Heart right ventricle (tissue), 16 donors: ENCODE results near the gene SAP30BP. TPM values are rescaled to one million over a fixed set of nuclear protein-coding genes. Genes with fewer than 3 reads are reported as not detected.

Experiments
- ATAC-seq, 8 donors: fragments of 200-7000 bp; cut with Tn5 transposase; one replicate each; pipeline ENCODE4 v1.9.1; 2020; ENCODE audit warnings: mild to moderate bottlenecking in 8 of 8, moderate library complexity in 8 of 8, moderate number of reproducible peaks in 1 of 8
- DNase-seq, 2 donors: peaks; one replicate each; pipeline ENCODE4 v3.0.0-alpha.2; 2020
- H3K27ac ChIP-seq, 10 donors: fragments of 200-600 bp; sonication (generic) in 2 of 10; one replicate each; pipeline versions ENCODE4 v1.5.0 to v1.8.0; 2020 to 2022; ENCODE audit warnings: mild to moderate bottlenecking in 3 of 10
- H3K27me3 ChIP-seq, 7 donors: fragments of 200-600 bp; one replicate each; pipeline ENCODE4 v1.8.0; 2021 to 2022; ENCODE audit warnings: mild to moderate bottlenecking in 2 of 7
- H3K36me3 ChIP-seq, 9 donors: fragments of 200-600 bp; sonication (generic) in 1 of 9; one replicate each; pipeline versions ENCODE4 v1.5.0 to v1.8.0; 2020 to 2022; ENCODE audit warnings: mild to moderate bottlenecking in 2 of 9
- H3K4me1 ChIP-seq, 9 donors: fragments of 200-600 bp; sonication (generic) in 1 of 9; one replicate each; pipeline versions ENCODE4 v1.5.0 to v1.8.0; 2020 to 2022; ENCODE audit warnings: mild to moderate bottlenecking in 4 of 9
- H3K4me3 ChIP-seq, 10 donors: fragments of 200-600 bp; sonication (generic) in 2 of 10; one replicate each; pipeline versions ENCODE4 v1.5.0 to v1.8.0; 2020 to 2022; ENCODE audit warnings: mild to moderate bottlenecking in 7 of 10, moderate library complexity in 2 of 10
- H3K9me3 ChIP-seq, 11 donors: fragments of 200-600 bp in 10 of 11; sonication (generic) in 2 of 11; one replicate each; pipeline versions ENCODE4 v1.5.0 to v1.8.0; 2013 to 2022; ENCODE audit warnings: mild to moderate bottlenecking in 2 of 11, control low read depth in 1 of 11, moderate library complexity in 1 of 11
- WGBS, 2 donors: extraction: QIAGEN DNeasy Blood & Tissue Kit; methylation state at CpG; one replicate each; pipeline ENCODE4 v1.1.7; 2013; ENCODE audit warnings: inconsistent platforms in 1 of 2; 5-methylcytosine and 5-hydroxymethylcytosine counted together
- intact Hi-C, 10 donors: fragments of 100-400 bp; cut with DNase I; formaldehyde crosslinking; loops; one replicate each; pipeline versions ENCODE4 v1.11.1 to v1.14.2; 2022
- polyA plus RNA-seq, 2 donors: library from polyadenylated mRNA; stranded (reverse); fragments of 200-250 nt; gene quantifications; one replicate each; pipeline ENCODE4 v1.2.3, GENCODE V29; 2013
- total RNA-seq, 10 donors: library from RNA; stranded (reverse); fragmentation: NEBNext Ultra II Directional in 3 of 10; extraction: Animal tissue kit (Norgen Biotek cat#: 25700) in 3 of 10; gene quantifications; one replicate each; pipeline versions ENCODE4 v1.2.1 to v1.2.4, GENCODE V29; 2021 to 2023
- TF ChIP-seq, protein P1 (sequence below), 9 donors: fragments of 200-600 bp; sonication (generic) in 2 of 9; IDR thresholded peaks; one replicate each; pipeline versions ENCODE4 v1.5.0 to v1.8.0; 2021 to 2022; ENCODE audit warnings: antibody characterized with exemption in 9 of 9, mild to moderate bottlenecking in 5 of 9, moderate library complexity in 1 of 9
- donor health status: Arrhythmogenic right ventricular cardiomyopathy.
- donor health status: ischemic (EF 13 %, LVEDD 7.1; RV severe dilation, severe dysfunction).
- donor health status: healthy with polysubstance abuse.
- donor health status: DM: no; HTN: yes; CAD: no.
- donor health status: DM: no; HTN: no; CAD: no.
- donor health status: ischemic (EF 25% LVEDD 6.9; RV normal size, moderate dysfunction).
- donor health status: ischemic (EF 25% LVEDD 5.7; RV mildly dilated, moderate dysfunction).
- donor health status: healthy.
- donor health status: DM: yes; HTN: yes; CAD: no.
- donor health status: Ischemic cardiomyopathy.
- donor health status: ischemic (EF 35%, LVEDD 5.7; RV mildly dilated, moderate dysfunction).
- donor health status: nonischemic (EF 11% LVEDD 7.7; RV severe dilation, severe dysfunction).
- donor health status: DM: yes; HTN: yes; CAD: no.
- donor health status: PGD.
- donor health status: ischemic (EF 29% LVEDD 5.4; RV normal size, mild dysfunction).
- donor health status: nonischemic (EF 23%, LVEDD 6.1; RV moderate dilation, normal function).

Gene SAP30BP
- total and polyA plus RNA-seq, 12 donors = 41.7 to 115 (median 56.0) TPM

DNA sequence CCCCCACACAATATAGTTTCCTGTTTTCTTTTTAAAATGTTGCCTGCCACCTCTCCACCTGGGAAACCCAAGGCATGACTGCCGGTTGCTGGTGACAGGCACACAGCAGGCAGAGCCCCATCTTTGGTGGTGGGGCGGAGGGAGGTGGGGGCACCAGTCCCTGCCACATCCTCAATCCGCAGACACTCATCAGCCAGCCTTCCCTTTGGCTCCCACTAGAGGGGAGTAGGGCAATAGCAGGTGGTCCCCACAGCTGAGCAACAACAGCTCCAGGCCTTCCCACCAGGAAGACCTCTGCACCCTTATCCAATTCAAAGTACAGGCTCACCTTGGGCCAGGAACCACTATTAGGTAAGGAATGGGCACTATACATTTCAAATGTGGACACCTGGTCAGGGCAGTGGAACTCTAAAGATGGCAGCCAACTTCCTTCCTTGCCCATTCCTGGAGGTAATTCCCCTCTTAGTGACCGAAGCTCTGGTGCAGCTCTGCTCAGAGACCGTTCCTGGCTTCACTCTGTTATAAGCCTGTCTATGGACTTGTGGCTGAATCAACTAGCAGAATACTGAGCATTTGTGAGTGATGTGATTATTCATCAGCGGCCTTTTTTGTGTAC lies 14.1 kb upstream of the SAP30BP start:
- H3K27me3 ChIP-seq = no peaks in the 10 kb centered on the region
- H3K27ac ChIP-seq = no peak overlapping the region
- 60 to 63% methylated on average over 6 of the region's 6 CpGs for WGBS, 2 donors
- intact Hi-C loops = loop anchor here in 1 of 10 donors (1.0 kb wide), 1 partner anchor 20 kb away; the partner anchor contains the start of gene SMIM5
- peak in 6 of 8 donors; percentile 42 to 73 (median 64) for ATAC-seq
- peaks cover 0 to 96% (median 36%) of the 10 kb centered on the region in 9 donors for H3K36me3 ChIP-seq
- no peak for DNase-seq
- H3K9me3 ChIP-seq = no peaks in the 10 kb centered on the region
- H3K4me3 ChIP-seq = no peak overlapping the region
- peaks cover 0 to 15% (median 0%) of the 10 kb centered on the region in 9 donors for H3K4me1 ChIP-seq
- TF ChIP-seq, protein P1, sequence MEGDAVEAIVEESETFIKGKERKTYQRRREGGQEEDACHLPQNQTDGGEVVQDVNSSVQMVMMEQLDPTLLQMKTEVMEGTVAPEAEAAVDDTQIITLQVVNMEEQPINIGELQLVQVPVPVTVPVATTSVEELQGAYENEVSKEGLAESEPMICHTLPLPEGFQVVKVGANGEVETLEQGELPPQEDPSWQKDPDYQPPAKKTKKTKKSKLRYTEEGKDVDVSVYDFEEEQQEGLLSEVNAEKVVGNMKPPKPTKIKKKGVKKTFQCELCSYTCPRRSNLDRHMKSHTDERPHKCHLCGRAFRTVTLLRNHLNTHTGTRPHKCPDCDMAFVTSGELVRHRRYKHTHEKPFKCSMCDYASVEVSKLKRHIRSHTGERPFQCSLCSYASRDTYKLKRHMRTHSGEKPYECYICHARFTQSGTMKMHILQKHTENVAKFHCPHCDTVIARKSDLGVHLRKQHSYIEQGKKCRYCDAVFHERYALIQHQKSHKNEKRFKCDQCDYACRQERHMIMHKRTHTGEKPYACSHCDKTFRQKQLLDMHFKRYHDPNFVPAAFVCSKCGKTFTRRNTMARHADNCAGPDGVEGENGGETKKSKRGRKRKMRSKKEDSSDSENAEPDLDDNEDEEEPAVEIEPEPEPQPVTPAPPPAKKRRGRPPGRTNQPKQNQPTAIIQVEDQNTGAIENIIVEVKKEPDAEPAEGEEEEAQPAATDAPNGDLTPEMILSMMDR (IDR thresholded peaks at IDR 0.05) = peak; percentile 39 to 74 (median 66)

DNA sequence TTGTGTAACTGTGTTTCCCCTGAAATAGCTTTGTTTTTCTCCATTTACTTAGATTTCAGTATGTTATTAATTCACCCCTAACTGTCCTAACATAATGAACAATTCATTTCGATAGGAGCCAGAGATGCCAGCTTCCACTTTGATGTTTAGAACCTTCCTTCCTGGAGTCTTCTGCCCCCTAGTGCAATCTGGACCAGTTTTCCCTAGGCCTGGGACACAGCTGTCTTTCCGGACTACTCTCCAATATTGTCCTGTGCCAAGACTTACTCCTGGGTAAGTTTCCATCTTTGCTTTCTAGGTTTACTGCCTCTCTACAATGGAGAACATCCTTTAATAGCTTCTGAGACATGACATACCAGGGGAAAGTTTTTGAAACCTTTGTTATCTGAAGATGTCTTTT lies 13.0 kb upstream of the SAP30BP start:
- 36 to 40% methylated on average over 2 of the region's 2 CpGs for WGBS, 2 donors
- Histone ChIP-seq H3K4me1 (peaks cover 0 to 15% (median 0%) of the 10 kb centered on the region in 9 donors), H3K9me3 (no peaks in the 10 kb centered on the region), H3K36me3 (peaks cover 0 to 96% (median 29%) of the 10 kb centered on the region in 9 donors), H3K27ac (no peak overlapping the region), H3K4me3 (no peak overlapping the region), H3K27me3 (no peaks in the 10 kb centered on the region)
- DNase-seq (no peak), ATAC-seq (peak in 2 of 8 donors; percentile 47 to 55)
- intact Hi-C loops = no loop called here
- TF ChIP-seq, protein P1 (IDR thresholded peaks at IDR 0.05) = peak in 3 of 9 donors; percentile 23 to 39 (median 25)

DNA sequence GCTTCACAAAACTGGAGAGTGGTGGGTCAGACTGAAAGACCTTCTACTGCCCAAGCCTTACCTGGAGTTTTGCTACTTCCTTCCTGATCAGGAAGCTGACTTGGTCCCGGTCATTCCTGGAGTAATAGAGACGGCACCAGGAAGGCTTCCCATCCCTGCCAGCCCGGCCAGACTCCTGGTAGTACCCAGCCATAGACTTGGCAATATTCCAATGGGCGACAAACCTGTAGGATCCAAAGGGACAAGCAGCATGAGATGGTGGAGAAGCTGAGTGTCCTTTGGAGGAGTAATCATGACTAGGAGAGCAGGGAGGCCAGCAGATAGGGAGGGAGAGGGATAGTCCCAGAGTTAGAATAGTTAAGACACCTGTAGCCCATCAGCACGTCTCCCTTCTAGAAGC lies 8.9 kb upstream of the SAP30BP start:
- H3K27ac ChIP-seq = no peak overlapping the region
- no peaks in the 10 kb centered on the region for H3K9me3 ChIP-seq
- no peaks in the 10 kb centered on the region for H3K27me3 ChIP-seq
- H3K4me1 ChIP-seq = peaks cover 0 to 11% (median 0%) of the 10 kb centered on the region in 9 donors
- intact Hi-C loops = no loop called here
- H3K36me3 ChIP-seq = peaks cover 0 to 97% (median 41%) of the 10 kb centered on the region in 9 donors
- TF ChIP-seq, protein P1 (IDR thresholded peaks at IDR 0.05) = no peak
- H3K4me3 ChIP-seq = no peak overlapping the region
- DNase-seq = no peak
- 83 to 86% methylated on average over 5 of the region's 5 CpGs for WGBS, 2 donors
- no peak for ATAC-seq

DNA sequence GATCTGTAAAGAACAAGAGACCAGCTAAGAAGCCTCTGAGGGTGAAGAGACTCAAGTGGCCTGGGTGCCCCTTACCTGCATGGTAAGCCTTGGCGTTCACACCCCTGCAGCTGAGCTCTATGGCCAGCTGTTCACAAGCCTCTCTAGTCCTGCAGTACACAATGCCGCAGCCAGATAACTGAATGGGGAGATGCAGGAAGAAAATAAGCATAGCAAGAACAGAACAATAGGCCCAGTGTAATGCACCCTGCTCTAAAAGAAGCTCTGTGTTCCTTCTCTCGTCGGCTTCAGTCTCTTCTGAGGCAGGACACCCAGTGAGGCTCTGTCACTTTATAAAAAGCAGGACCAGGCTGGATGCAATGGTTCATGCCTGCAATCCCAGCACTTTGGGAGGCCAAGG lies 5.6 kb upstream of the SAP30BP start:
- Histone ChIP-seq H3K9me3 (no peaks in the 10 kb centered on the region), H3K4me3 (no peak overlapping the region), H3K36me3 (peaks cover 0 to 82% (median 36%) of the 10 kb centered on the region in 9 donors), H3K27me3 (no peaks in the 10 kb centered on the region), H3K4me1 (peaks cover 6 to 11% (median 9%) of the 10 kb centered on the region in 9 donors), H3K27ac (no peak overlapping the region)
- no peak for DNase-seq
- 88 to 92% methylated on average over 4 of the region's 4 CpGs for WGBS, 2 donors
- ATAC-seq = no peak
- intact Hi-C loops = no loop called here
- TF ChIP-seq, protein P1 (IDR thresholded peaks at IDR 0.05) = no peak
